Glutamatergic neuron (in vitro differentiated cells): ENCODE data around the gene KIAA1217. TPM values are rescaled to one million over a fixed set of nuclear protein-coding genes. Genes with fewer than 3 reads are reported as not detected.

Experiments used
- DNase-seq: peaks from one replicate; pipeline ENCODE4 v3.0.0; 2022
- H3K27ac Mint-ChIP-seq: one replicate; pipeline ENCODE4 v1.8.0; 2020; ENCODE audit warnings: mild to moderate bottlenecking, mixed read lengths, inconsistent platforms; ENCODE audit not compliant: unreplicated experiment
- H3K27me3 Mint-ChIP-seq: one replicate; pipeline ENCODE4 v1.8.0; 2020; ENCODE audit warnings: mild to moderate bottlenecking, moderate library complexity, mixed read lengths, inconsistent platforms; ENCODE audit not compliant: unreplicated experiment
- H3K36me3 Mint-ChIP-seq: one replicate; pipeline ENCODE4 v1.8.0; 2020; ENCODE audit warnings: mild to moderate bottlenecking, mixed read lengths, inconsistent platforms; ENCODE audit not compliant: unreplicated experiment
- H3K4me1 Mint-ChIP-seq: one replicate; pipeline ENCODE4 v1.8.0; 2020; ENCODE audit warnings: mild to moderate bottlenecking, low read depth, mixed read lengths, inconsistent platforms; ENCODE audit not compliant: unreplicated experiment
- H3K4me3 Mint-ChIP-seq: one replicate; pipeline ENCODE4 v1.8.0; 2020; ENCODE audit warnings: mild to moderate bottlenecking, mixed read lengths, inconsistent platforms; ENCODE audit not compliant: unreplicated experiment
- H3K9me3 Mint-ChIP-seq: one replicate; pipeline ENCODE4 v1.8.0; 2020; ENCODE audit warnings: mild to moderate bottlenecking, moderate library complexity, mixed read lengths, inconsistent platforms; ENCODE audit not compliant: unreplicated experiment
- total RNA-seq: library from RNA; stranded (reverse); fragmentation: NEBNext Ultra II Directional; extraction: Animal tissue kit (Norgen Biotek cat#: 25700); gene quantifications from one replicate; pipeline ENCODE4 v1.2.1, GENCODE V29; 2021; ENCODE audit not compliant: unreplicated experiment
- TF ChIP-seq, protein P1 (sequence below): fragments of 200-600 bp; sonication (generic); IDR thresholded peaks from one replicate; pipeline ENCODE4 v1.5.0; 2021; ENCODE audit not compliant: partially characterized antibody, unreplicated experiment

The KIAA1217 gene
- total RNA-seq, 1 donor from 2014 or later: 4.4 TPM

DNA sequence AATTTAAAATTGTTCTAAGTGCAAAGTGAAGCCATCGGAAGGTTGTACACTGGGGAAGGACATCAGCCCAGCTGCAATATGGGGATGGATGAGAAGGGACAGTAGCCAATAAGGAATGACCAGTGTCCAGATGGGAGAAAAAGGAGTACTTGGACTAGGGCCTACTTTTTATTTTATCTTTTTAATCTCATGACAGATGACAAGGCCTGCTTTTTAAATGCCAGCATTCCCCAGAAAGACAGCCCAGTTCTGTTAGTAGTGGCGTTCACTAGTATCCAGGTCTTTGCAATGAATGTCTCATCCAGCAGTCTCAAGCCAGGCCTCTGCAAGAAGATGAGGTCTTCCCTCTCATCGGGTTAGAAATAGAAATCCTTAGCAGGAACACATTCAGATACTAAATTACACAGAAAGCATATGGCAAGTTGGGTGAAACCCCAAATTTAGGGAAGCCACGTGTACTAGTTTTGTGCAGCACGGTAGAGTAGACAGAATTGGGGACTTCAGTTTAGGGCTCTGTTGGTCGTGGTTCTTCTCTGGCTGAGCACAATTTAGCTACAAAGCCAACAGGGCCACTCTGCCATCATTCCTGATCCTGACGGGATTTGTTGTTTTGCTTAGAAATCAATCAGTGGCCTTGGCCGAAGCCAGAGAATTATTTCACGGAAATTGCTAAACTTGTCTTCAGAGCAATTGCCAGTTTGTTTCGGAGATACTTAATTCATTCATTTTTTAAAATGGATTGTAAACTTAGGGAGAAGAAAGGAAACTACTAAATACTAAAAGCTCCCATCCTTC, 286.9 kb downstream of the KIAA1217 start:
- H3K27ac Mint-ChIP-seq: no peak overlapping the region
- TF ChIP-seq, protein P1, sequence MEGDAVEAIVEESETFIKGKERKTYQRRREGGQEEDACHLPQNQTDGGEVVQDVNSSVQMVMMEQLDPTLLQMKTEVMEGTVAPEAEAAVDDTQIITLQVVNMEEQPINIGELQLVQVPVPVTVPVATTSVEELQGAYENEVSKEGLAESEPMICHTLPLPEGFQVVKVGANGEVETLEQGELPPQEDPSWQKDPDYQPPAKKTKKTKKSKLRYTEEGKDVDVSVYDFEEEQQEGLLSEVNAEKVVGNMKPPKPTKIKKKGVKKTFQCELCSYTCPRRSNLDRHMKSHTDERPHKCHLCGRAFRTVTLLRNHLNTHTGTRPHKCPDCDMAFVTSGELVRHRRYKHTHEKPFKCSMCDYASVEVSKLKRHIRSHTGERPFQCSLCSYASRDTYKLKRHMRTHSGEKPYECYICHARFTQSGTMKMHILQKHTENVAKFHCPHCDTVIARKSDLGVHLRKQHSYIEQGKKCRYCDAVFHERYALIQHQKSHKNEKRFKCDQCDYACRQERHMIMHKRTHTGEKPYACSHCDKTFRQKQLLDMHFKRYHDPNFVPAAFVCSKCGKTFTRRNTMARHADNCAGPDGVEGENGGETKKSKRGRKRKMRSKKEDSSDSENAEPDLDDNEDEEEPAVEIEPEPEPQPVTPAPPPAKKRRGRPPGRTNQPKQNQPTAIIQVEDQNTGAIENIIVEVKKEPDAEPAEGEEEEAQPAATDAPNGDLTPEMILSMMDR: no peak
- H3K4me3 Mint-ChIP-seq: no peak overlapping the region
- no peak for DNase-seq
- no peaks in the 10 kb centered on the region for H3K9me3 Mint-ChIP-seq
- H3K4me1 Mint-ChIP-seq: no peaks in the 10 kb centered on the region
- H3K27me3 Mint-ChIP-seq: no peaks in the 10 kb centered on the region
- H3K36me3 Mint-ChIP-seq: no peaks in the 10 kb centered on the region

DNA sequence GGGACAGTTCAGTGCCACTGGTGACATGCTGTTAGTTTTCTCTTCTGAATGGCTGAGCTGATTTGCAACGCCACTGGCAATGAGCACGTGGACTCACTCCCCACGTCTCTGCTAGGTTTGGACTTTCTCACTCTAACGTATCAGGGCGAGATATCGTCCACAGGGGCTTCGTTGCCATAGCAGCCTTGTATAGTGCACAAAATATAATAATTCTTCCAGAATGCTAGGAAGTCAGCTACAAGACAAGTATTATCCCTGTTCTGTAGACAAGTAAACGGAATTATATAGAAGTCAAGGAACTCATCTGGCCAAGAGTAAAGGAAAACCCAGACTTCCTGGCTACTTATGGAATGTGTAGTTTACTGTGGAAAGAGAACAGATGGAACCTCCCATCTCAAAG, 288.0 kb downstream of the KIAA1217 start:
- no peak overlapping the region for H3K27ac Mint-ChIP-seq
- no peak for DNase-seq
- H3K4me3 Mint-ChIP-seq: no peak overlapping the region
- H3K9me3 Mint-ChIP-seq: no peaks in the 10 kb centered on the region
- TF ChIP-seq, protein P1: no peak
- H3K36me3 Mint-ChIP-seq: no peaks in the 10 kb centered on the region
- no peaks in the 10 kb centered on the region for H3K27me3 Mint-ChIP-seq
- H3K4me1 Mint-ChIP-seq: no peaks in the 10 kb centered on the region

DNA sequence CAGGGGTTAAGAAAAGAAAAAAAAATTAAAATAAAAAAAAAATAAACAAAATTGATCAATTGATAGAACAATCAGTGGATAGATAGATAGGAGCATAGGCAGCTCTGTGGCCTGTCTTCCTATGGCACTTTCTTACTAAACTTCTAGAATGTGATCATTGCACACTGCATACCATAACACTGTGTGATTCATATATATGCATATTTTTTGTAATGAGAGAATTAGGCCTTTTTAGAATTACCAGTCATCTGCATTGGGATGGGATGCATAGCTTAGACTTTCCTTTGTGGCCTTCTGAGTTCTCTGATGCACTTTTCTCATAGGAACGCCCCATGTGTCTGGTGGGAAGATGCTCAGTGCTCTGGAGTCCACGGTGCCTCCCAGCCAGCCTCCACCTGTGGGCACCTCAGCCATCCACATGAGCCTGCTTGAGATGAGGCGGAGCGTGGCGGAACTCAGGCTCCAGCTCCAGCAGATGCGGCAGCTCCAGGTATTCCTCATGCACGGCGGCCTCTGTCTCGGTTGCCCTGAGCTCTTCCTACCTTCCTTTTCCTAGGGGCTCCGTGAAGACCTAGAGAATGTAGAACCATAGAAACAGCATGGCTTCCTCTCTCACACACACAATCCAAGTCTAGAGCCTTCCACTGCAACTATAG, 292.2 kb downstream of the KIAA1217 start:
- TF ChIP-seq, protein P1: no peak
- Mint-ChIP-seq H3K4me3 (no peak overlapping the region), H3K36me3 (no peaks in the 10 kb centered on the region), H3K4me1 (no peaks in the 10 kb centered on the region), H3K9me3 (peaks cover 2% of the 10 kb centered on the region), H3K27ac (no peak overlapping the region), H3K27me3 (no peaks in the 10 kb centered on the region)
- no peak for DNase-seq

DNA sequence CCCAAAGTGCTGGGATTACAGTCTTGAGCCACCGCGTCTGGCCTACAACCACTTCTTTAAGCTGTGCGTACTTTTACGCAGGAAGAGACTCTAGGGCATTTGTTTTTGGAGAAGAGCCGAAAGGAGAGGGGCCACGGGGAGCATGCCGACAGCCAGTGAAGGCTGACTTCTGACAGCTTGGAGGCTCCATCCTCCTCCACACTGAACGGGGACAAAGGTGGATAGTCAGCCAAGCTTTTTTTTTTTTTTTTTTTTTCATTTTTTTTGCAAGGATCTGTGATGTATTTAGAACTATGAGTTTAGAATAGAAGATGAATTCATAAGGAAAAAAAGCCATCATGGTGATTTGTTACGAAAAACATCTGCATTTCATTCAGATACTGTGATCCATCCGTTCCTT, 293.1 kb downstream of the KIAA1217 start:
- H3K36me3 Mint-ChIP-seq: no peaks in the 10 kb centered on the region
- no peak overlapping the region for H3K4me3 Mint-ChIP-seq
- no peaks in the 10 kb centered on the region for H3K27me3 Mint-ChIP-seq
- H3K27ac Mint-ChIP-seq: no peak overlapping the region
- TF ChIP-seq, protein P1: no peak
- DNase-seq: no peak
- H3K9me3 Mint-ChIP-seq: peaks cover 2% of the 10 kb centered on the region
- H3K4me1 Mint-ChIP-seq: no peaks in the 10 kb centered on the region
